HepG2 (cell line): Measurements from ENCODE around the gene ZIK1. TPM values are rescaled to one million over a fixed set of nuclear protein-coding genes. Genes with fewer than 3 reads are reported as not detected.
A peak's percentile ranks its signal among the peaks of the same experiment; 100 is the strongest.

Experiments
- AGO2 ChIP-seq: fragments of 200-400 bp; formaldehyde crosslinking; optimal IDR thresholded peaks from 2 replicates; pipeline ENCODE3; 2017; ENCODE audit warnings: mild to moderate bottlenecking, low read depth, low read length, moderate library complexity
- ATF5 ChIP-seq: sonication (generic); formaldehyde crosslinking; IDR thresholded peaks from 2 replicates; pipeline ENCODE4 v1.4.0; 2020; ENCODE audit warnings: mild to moderate bottlenecking, low read depth, missing genetic modification reagents
- CREM ChIP-seq, 2 experiments: sonication (generic) in 1 of 2; formaldehyde crosslinking in 1 of 2; IDR thresholded peaks; 2 replicates each; pipeline versions ENCODE4 v1.4.0 to v1.6.1; 2016 to 2020; ENCODE audit warnings: antibody characterized with exemption in 1 of 2, mild to moderate bottlenecking in 1 of 2, missing genetic modification reagents in 1 of 2
- HHEX ChIP-seq: IDR thresholded peaks from 2 replicates; pipeline ENCODE4 v1.6.1; 2016; ENCODE audit warnings: control low read depth
- PCBP1 ChIP-seq: fragments of 200-400 bp; formaldehyde crosslinking; IDR thresholded peaks from 2 replicates; pipeline ENCODE4 v1.6.1; 2017; ENCODE audit warnings: mild to moderate bottlenecking, low read depth, low read length, borderline replicate concordance
- PRPF4 ChIP-seq: fragments of 200-400 bp; formaldehyde crosslinking; IDR thresholded peaks from 2 replicates; pipeline ENCODE4 v1.6.1; 2016; ENCODE audit warnings: low read length, low read depth; ENCODE audit not compliant: poor library complexity, severe bottlenecking
- RBM39 ChIP-seq: fragments of 200-400 bp; formaldehyde crosslinking; IDR thresholded peaks from one replicate; pipeline ENCODE4 v1.6.1; 2018; ENCODE audit warnings: antibody characterized with exemption, mild to moderate bottlenecking, low read depth, low read length; ENCODE audit not compliant: poor library complexity, severe bottlenecking
- TARDBP ChIP-seq: sonication (generic); formaldehyde crosslinking; IDR thresholded peaks from 2 replicates; pipeline ENCODE4 v1.8.0; 2022; ENCODE audit warnings: mild to moderate bottlenecking, missing genetic modification reagents
- ZFP41 ChIP-seq: sonication (generic); formaldehyde crosslinking; IDR thresholded peaks from 2 replicates; pipeline ENCODE4 v1.4.0; 2020; ENCODE audit warnings: mild to moderate bottlenecking, missing genetic modification reagents, borderline replicate concordance
- ZFX ChIP-seq: sonication (generic); formaldehyde crosslinking; IDR thresholded peaks from 2 replicates; pipeline ENCODE4 v1.4.0; 2020; ENCODE audit warnings: mild to moderate bottlenecking, low read depth, missing genetic modification reagents, moderate library complexity
- ZGPAT ChIP-seq: IDR thresholded peaks from 2 replicates; pipeline ENCODE4 v1.6.1; 2016; ENCODE audit warnings: mild to moderate bottlenecking
- ZNF274 ChIP-seq: sonication (generic); formaldehyde crosslinking; IDR thresholded peaks from 2 replicates; pipeline ENCODE4 v1.5.1; 2020; ENCODE audit warnings: mild to moderate bottlenecking, missing genetic modification reagents
- ZNF33B ChIP-seq: sonication (generic); formaldehyde crosslinking; IDR thresholded peaks from 2 replicates; pipeline ENCODE4 v1.5.1; 2020; ENCODE audit warnings: mild to moderate bottlenecking, missing genetic modification reagents
- ZNF407 ChIP-seq: sonication (generic); formaldehyde crosslinking; IDR thresholded peaks from one replicate; pipeline ENCODE4 v1.5.1; 2020; ENCODE audit warnings: mild to moderate bottlenecking, missing genetic modification reagents; ENCODE audit errors: not compliant biosample characterization
- ZNF530 ChIP-seq: sonication (generic); formaldehyde crosslinking; IDR thresholded peaks from 2 replicates; pipeline ENCODE4 v1.5.0; 2020; ENCODE audit warnings: low read depth, mild to moderate bottlenecking, missing genetic modification reagents
- ZNF556 ChIP-seq: sonication (generic); formaldehyde crosslinking; IDR thresholded peaks from 2 replicates; pipeline ENCODE4 v1.4.0; 2020; ENCODE audit warnings: mild to moderate bottlenecking, missing genetic modification reagents, borderline replicate concordance
- ZNF572 ChIP-seq: sonication (generic); formaldehyde crosslinking; IDR thresholded peaks from 2 replicates; pipeline ENCODE4 v1.5.1; 2020; ENCODE audit warnings: mild to moderate bottlenecking, missing genetic modification reagents
- ZNF616 ChIP-seq: sonication (generic); formaldehyde crosslinking; IDR thresholded peaks from 2 replicates; pipeline ENCODE4 v1.5.0; 2020; ENCODE audit warnings: low read depth, mild to moderate bottlenecking, missing genetic modification reagents
- ZSCAN21 ChIP-seq: sonication (generic); formaldehyde crosslinking; IDR thresholded peaks from 2 replicates; pipeline ENCODE4 v1.8.0; 2022; ENCODE audit warnings: mild to moderate bottlenecking, missing genetic modification reagents, moderate library complexity, borderline replicate concordance
- polyA plus RNA-seq, 8 experiments: library from polyadenylated mRNA; depleted of rRNA in 3 of 8; stranded (reverse) in 7 of 8; unstranded in 1 of 8; fragments of >200 nt; fragmentation: Illumina TruSeq in 4 of 8; extraction: Trizol in 4 of 8; gene quantifications; 2 replicates each; pipeline versions ENCODE4 v1.2.1 to v1.2.3, GENCODE V29; 2011 to 2016; ENCODE audit warnings: low read depth in 4 of 8, missing spikeins in 1 of 8, mixed read lengths in 1 of 8; ENCODE audit not compliant: insufficient read depth in 1 of 8
- total RNA-seq, 5 experiments: library from RNA; depleted of rRNA; stranded (reverse); fragments of >200 nt; fragmentation: Illumina TruSeq; extraction: Trizol; gene quantifications; 2 replicates each; pipeline ENCODE4 v1.2.3, GENCODE V29; 2016; ENCODE audit warnings: low read depth in 1 of 5

The ZIK1 gene
- total and polyA plus RNA-seq, 2 of the 13 experiments (the other 11 are each of a cell fraction or from before 2014, with no cell fraction given) = 2.1 to 7.2 TPM

- TF ChIP-seq CREM (IDR thresholded peaks at IDR 0.05) (peak; percentile 95), CREM (CRISPR knock-in tag; IDR thresholded peaks at IDR 0.05) (no peak), PRPF4 (no peak), ZGPAT (CRISPR knock-in tag) (peak; percentile 59), ZFP41 (peak; percentile 33; the same call in 1 of the 2 replicates), ZNF530 (CRISPR knock-in tag) (no peak), ZFX (CRISPR knock-in tag) (peak; percentile 83), AGO2 (peak; percentile 51), ZNF572 (CRISPR knock-in tag) (no peak), ZNF616 (CRISPR knock-in tag) (no peak; the same call in 1 of the 2 replicates), ZNF407 (CRISPR knock-in tag) (peak; percentile 31), TARDBP (no peak), HHEX (CRISPR knock-in tag) (no peak), ZNF556 (CRISPR knock-in tag) (0 out of 2 replicates have a peak, but pooled peaks have one; percentile 43), PCBP1 (0 out of 2 replicates have a peak, but pooled peaks have one; percentile 81), ATF5 (CRISPR knock-in tag) (no peak), ZSCAN21 (CRISPR knock-in tag) (no peak), ZNF33B (CRISPR knock-in tag) (peak; percentile 59; the same call in 1 of the 2 replicates), ZNF274 (0 out of 2 replicates have a peak, but pooled peaks have one; percentile 65), RBM39 (peak; percentile 76)
These were observed 24.4 kb upstream of the ZIK1 start, which contains the start of gene ZNF550 (continued) for GRCh38 chr19:57559404-57560025.
